Mucosa of gallbladder (tissue), 1 donor: ENCODE data around the gene ITLN1. TPM values are rescaled to one million over a fixed set of nuclear protein-coding genes. Genes with fewer than 3 reads are reported as not detected.
A peak's percentile ranks its signal among the peaks of the same experiment; 100 is the strongest.

Experiments used
- DNase-seq: peaks from one replicate; pipeline ENCODE4 v3.0.0-alpha.2; 2020; ENCODE audit warnings: low spot score
- total RNA-seq: library from RNA; stranded (reverse); gene quantifications from one replicate; pipeline ENCODE4 v1.2.1, GENCODE V29; 2021
- donor health status: DM: no; HTN: no; CAD: no.

ITLN1 gene
- total RNA-seq, 1 donor from 2014 or later: 0.29 TPM

- peak; percentile 25 for DNase-seq
Measured at GRCh38 chr1:160858097-160858496, 26.9 kb downstream of the ITLN1 start.

DNA sequence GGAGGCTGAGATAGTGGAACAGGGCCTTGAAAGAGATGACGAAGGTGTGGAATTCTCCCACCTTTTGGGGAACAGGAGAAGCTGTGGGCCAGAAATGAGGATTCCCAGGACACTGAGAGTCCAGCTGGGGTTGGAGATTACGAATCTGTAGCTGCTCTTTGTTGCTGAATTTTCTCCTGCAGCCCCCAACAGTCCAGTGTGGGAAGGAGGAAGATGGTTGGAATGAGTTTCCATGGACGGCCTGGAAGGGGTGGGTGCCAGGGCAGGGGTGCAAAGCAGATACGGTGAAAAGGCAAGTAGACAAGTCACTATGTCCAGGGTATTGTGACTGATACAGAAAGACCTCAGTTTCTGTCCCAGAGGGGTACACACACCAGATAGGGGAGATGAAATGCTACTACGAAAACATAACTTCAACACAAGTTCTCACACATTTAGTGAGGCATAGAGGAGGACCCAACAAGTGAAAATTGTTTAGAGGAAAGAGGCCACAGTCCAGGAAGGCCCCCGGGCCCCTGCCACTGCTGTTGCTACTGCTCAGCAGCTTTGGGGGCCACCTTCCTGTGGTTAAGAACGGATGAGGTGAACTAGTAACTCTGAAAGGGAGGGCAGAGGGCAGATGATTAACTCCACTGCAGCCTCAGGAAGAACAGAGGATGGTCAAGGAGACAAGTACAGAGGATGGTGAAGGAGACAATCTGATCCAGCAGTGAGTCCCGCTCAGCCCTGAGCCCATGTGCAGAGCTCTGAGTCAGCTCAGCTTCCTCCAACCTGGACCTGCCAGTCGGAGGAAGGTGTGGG, 29.6 kb downstream of the ITLN1 start:
- DNase-seq: no peak

GRCh38 chr1:160853754-160854153, 31.2 kb downstream of the ITLN1 start:
- DNase-seq: no peak

DNA sequence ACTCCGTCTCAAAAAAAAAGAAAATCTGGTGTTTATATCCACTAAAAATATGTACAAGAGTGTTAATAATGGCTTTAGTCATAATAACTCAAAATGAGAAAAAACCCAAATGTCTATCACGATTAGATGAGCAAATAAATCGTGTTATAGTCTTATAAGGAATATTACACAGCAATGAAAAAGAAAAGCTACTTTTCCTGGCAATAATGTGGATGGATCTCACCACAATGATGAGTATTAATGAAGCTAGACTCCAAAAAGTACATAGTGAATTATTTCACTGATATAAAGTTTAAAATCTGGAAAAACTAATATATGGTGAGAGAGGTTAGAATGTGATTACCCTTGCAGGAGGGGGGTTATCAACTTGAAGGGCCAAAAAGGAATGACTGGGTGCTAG, 32.0 kb downstream of the ITLN1 start:
- no peak for DNase-seq

- no peak for DNase-seq
Measured at GRCh38 chr1:160850993-160851392, 34.0 kb downstream of the ITLN1 start.

GRCh38 chr1:160850541-160850940, 34.4 kb downstream of the ITLN1 start:
- no peak for DNase-seq

- DNase-seq: no peak
Measured at GRCh38 chr1:160846281-160846680, 38.7 kb downstream of the ITLN1 start.

GRCh38 chr1:160844447-160845232, 40.3 kb downstream of the ITLN1 start:
- DNase-seq: no peak

- DNase-seq: no peak
Measured at GRCh38 chr1:160841079-160841478, 43.9 kb downstream of the ITLN1 start.

DNA sequence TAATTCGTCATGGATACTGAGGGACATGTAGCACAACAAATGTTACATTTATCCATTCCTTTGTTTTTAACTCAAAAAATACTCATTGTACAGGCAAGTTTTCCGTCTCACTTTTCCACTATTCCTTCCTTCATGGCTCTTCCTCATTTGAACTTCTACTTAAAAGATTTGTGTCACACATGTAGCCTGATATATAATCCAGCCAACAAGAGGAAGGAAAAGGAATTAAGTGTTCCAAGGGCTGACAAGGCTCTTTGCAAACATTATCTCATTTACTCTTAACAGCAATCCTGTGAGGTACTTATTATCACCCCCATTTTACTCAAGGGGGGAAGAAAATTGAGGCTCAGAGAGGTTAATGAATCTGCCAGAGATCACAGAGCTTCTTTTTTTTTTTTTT, 45.2 kb downstream of the ITLN1 start:
- no peak for DNase-seq

GRCh38 chr1:160838888-160839287, 46.1 kb downstream of the ITLN1 start:
- DNase-seq: no peak

DNA sequence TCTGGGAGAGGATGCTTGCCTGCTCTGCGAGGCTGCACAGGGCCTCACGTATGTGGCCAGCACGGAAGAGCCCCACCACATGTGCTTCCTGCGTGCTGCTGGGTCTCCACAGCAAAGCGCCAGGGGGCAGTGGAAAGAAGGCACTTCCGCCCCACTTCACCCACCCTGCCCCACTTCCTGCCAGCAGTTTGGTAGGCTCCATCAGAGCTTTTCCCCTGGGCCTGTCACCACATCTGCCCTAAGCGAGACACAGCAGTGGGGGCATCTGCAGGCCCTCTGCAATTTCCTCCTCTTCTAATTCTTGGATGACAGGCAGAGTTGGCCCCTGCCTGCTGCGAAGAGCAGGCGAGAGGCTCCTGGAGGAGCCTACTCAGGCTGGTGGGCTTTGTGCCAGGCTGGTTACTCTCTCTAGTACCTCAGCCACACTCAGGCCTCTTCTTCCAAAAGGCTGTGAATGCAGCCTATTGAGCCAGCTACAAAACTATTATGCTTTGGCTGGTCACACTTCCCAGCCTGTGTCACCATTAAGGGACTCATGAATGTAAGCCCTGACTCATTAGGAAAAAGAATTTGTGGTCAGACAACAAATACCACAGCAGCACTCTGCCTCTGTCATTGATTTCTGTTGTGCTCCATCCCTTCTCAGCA, 47.3 kb downstream of the ITLN1 start:
- DNase-seq: peak; percentile 56

DNA sequence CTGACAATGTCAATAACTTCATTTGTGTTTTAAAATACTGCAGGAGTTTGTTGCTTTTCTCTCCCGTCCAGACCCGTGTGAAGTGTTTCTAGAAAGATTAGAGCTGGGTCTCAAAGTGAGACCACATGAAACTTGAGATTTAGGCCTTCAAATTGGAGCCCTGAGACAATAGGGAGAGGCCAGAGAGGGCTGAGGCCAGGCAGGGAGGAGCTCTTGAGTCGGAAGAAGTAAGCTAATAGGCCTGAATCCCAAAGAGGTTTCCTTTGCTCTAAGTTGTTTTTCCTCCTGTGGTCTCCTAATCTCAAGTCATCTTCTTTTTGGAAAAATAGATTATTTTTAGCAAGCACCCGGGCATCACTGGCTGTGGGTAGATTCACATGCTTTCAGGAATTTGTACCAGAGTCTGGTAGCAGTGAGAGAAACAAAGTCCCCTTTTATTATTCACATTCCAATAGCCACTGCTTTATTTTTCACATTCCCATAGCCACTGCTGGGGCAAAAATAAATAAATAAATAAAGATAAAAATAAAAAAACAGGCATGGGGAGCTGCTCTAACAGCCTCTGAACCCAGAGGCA, 47.9 kb downstream of the ITLN1 start:
- DNase-seq: no peak

DNA sequence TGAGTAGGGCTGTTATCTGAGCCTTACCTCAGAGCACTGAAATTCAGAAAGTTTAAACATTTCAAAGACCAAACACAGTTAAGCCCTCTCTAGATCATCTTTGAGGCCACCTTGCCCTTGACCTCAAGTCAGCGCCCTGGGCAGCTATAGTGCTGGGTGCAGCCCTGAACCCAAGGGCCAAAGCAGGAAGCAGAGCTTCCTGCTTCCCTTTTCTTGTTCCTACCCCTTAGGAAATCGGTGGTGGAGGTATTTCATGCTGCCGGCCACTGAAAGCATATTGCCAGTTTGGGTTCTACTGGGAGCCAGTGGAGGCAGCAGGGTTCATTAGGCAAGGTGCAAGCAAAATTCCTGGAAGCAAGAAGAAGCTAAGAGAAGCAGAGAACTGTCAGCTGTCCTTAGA, 48.4 kb downstream of the ITLN1 start:
- DNase-seq: no peak

DNA sequence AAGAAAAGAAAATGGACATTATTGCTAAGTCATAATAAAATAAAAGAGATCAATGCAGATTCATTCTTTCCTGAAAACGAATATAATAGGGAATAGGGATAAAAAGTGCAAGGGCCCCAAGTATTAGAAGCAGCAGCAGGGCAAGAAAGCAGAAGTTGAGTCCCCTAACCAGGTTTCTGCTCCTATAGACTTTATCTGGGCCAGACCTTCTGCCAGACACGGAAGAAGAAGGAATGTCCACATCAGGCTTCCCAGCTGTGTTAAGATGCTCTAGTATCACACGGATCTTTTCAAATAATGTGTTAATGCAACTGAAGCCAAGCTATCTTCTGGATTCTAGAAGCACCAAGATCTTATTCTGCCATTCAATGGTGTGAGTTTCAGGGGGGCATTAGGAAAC, 49.2 kb downstream of the ITLN1 start:
- DNase-seq: no peak

DNA sequence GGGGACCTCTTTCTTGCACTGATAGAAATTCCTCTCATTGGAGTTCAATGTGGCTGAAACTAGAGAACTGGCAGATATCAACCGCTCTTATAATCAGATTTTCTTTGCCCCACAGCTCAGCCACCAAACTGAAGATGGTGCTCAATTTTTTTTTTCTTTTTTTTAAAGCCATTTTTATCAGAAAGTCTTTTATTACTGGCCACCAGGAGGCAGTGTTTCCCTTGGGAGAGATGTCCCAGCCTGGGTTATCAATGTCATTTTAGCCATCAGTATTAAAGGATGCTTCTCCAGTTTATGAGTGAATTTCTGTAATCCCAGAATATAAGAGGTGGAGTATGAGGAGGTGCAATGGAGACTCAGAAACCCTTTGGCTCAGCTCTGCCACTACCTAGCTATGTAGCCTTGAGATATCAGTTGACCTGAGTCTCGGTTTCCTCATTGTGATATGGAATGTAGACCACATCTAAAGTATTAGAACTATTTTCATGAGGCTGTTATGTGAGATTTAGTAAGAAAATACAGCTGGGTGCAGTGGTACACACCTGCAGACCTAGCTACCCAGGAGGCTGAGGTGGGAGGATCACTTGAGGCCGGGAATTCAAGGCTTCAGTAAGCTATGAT, 49.9 kb downstream of the ITLN1 start:
- no peak for DNase-seq

GRCh38 chr1:160830321-160831153, 54.4 kb downstream of the ITLN1 start:
- peak; percentile 51 for DNase-seq

- DNase-seq: no peak
Measured at GRCh38 chr1:160829766-160830165, 55.2 kb downstream of the ITLN1 start.

DNA sequence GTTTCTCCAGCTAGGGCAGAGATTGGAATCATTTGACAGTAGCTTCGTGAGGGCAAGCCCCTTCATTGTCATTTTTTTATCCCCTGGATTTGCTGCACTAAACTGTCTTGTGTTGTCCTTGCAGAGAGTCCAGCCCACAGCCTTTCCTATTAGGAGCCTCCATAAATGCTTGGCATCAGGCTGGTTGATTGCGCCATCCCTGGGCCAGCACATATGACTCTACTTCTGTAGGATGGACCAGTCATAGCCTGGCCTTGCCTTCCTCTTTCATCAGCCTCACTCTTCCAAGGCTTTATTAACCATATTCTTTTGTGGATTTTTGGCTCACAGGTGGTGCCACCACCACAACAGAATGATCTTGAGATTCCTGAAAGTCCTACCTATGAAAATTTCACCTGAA, 57.6 kb downstream of the ITLN1 start:
- no peak for DNase-seq

- no peak for DNase-seq
Measured at GRCh38 chr1:160826546-160826945, 58.4 kb downstream of the ITLN1 start.
